ENCODE results near the gene RFPL2.

RFPL2 gene

GRCh38 chr22:32204856-32205722 is at the start of gene RFPL2:
Gene RFPL2, minus strand, starts transcription at chr22:32205073. Its CDS starts 2,622 bp downstream, at chr22:32202451.
- DNase-seq (ENCODE audit: low read depth in 4 of 4, low spot score in 1 of 4): no peak

GRCh38 chr22:32249231-32249630 is 44.4 kb upstream of the RFPL2 start:
- no peak for DNase-seq (ENCODE audit: low read depth in 4 of 4, low spot score in 1 of 4)

- DNase-seq (ENCODE audit: low read depth in 4 of 4, low spot score in 1 of 4): no peak
Observed at GRCh38 chr22:32248276-32248675, 43.4 kb upstream of the RFPL2 start.

- DNase-seq (ENCODE audit: low read depth in 4 of 4, low spot score in 1 of 4): no peak
Observed at GRCh38 chr22:32246166-32246565, 41.3 kb upstream of the RFPL2 start.

- no peak for DNase-seq (ENCODE audit: low read depth in 4 of 4, low spot score in 1 of 4)
Observed at GRCh38 chr22:32245042-32245441, 40.2 kb upstream of the RFPL2 start.

DNA sequence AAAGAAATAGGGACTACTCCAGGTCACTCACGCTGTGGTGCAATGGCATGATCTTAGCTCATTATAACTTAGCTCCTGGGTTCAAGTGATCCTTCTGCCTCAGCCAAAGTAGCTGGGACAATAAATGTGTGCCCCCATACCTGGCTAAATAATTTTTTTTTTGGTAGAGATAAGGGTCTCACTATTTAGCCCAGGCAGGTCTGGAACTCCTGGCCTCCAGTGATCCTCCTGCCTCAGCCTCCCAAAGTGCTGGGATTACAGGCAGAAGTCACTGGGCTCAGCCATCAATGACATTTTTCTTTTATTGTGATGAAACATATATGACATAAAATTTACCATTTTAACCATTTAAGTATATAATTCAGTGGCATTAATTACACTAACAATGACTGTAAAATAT is 39.7 kb upstream of the RFPL2 start:
- no peak for DNase-seq (ENCODE audit: low read depth in 4 of 4, low spot score in 1 of 4)

DNA sequence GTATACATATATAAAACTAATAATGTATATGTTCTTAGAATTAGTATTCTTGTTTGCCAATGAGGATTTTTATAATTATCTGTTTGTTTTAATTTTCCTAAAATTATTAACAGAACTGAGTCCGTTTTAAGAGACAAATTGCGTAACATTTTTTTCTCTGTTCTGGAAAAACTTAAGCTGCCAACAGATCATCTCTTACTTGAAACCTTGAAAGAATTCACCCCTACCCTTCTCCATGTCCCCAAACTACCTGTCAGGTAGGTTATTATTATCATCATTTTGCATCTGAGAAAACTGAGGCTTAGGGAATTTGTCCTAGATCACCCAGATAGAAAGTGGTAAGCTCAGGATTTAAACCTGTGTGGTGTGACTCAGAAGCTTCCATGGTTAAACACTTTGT is 35.6 kb upstream of the RFPL2 start:
- DNase-seq (ENCODE audit: low read depth in 4 of 4, low spot score in 1 of 4): no peak

DNA sequence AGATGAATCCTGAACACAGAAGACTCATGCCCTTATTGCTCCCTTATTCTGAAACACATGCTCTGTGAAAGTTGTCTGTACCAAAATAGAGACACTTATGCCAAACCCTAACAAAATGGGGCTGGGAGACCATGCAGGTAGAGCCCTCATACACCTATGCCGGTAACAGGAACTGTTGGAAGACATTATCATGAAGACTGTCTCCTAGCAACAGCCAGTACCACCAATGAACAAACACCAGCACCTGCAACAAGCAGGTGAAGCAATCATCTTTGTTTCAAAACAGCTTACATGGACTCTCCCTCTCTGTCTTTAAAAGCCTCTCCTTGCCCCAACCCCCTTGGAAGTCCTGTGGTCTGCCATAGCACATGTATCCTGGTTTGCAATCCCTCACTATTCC is 33.0 kb upstream of the RFPL2 start:
- no peak for DNase-seq (ENCODE audit: low read depth in 4 of 4, low spot score in 1 of 4)

GRCh38 chr22:32236970-32237369 is 32.1 kb upstream of the RFPL2 start:
- DNase-seq (ENCODE audit: low read depth in 4 of 4, low spot score in 1 of 4): no peak

GRCh38 chr22:32233091-32233490 is 28.2 kb upstream of the RFPL2 start:
- DNase-seq (ENCODE audit: low read depth in 4 of 4, low spot score in 1 of 4): no peak

GRCh38 chr22:32232191-32232830 is 27.4 kb upstream of the RFPL2 start:
- DNase-seq (ENCODE audit: low read depth in 4 of 4, low spot score in 1 of 4): no peak

GRCh38 chr22:32226326-32227104 is 21.6 kb upstream of the RFPL2 start:
- DNase-seq (ENCODE audit: low read depth in 4 of 4, low spot score in 1 of 4): no peak

DNA sequence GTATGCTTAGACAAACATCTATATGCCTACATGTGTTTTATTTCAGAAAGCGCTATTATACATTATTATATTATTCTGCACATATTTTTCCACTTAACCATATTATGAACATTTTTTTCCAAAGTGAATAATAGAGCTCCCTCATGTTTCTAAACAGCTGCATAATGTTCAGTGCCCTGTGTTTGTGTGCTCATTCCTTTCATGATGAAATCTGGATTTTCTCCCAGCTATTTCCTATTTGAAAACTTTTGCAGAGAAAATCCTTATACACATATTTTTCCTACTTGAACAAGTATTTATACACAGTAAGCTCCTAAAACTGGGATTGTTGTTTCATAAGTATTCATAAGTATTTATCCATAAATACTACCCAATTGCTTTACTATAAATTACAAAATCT is 18.1 kb upstream of the RFPL2 start:
- no peak for DNase-seq (ENCODE audit: low read depth in 4 of 4, low spot score in 1 of 4)

DNA sequence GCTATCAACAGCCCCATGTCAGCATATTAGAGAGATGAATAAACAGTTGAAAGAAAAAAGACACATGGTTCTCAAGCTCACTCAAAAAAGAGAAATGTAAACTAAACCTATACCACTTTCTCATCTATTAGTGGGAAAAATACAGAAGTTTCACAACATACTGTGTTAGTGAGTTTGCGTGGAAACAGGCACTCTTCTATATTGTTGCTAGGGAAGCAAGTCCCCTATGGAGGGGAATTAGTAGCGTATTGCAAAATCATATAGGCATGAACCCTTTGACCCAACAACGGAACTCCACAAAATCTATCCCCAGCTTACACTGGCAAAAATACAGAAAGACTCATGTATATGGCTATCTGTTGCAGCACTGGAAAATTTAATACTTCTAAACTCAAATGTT is 14.2 kb upstream of the RFPL2 start:
- DNase-seq (ENCODE audit: low read depth in 4 of 4, low spot score in 1 of 4): no peak

DNA sequence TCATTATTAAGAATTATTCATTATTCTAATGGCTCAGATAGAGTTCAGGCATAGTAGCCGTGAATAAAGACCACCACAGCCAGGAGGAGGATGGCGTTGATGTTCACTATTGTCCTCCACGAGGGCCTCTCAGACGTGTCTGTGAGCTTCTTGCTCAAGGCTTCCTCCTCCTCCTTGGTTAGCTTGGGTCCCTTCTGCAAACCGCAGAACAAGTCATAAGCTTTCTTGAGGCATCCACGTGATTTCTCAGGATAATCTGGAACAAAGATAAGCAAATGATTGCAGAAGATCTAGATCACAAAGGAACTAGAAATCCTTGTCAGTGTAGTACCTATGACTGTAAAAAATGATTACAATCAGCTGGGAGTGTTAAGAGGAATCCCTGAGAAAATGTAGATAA is 13.6 kb upstream of the RFPL2 start:
- no peak for DNase-seq (ENCODE audit: low read depth in 4 of 4, low spot score in 1 of 4)

DNA sequence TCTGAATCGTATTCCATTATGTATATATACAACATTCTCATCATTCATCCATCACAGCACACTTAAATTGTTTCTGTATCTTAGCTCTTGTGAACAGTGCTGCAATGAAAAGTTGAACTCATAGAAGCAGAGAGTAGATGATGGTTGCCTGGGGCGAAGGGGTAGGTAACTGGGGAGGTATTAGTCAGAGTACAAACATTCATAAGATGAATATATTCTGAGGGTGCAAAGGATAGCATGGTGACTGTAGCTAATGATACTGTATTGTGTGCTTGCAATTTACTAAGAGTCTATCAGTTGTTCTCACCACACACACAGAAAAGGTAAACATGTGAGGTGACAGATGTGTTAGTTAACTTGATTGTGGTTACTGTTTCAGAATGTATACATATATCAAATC is 12.6 kb upstream of the RFPL2 start:
- no peak for DNase-seq (ENCODE audit: low read depth in 4 of 4, low spot score in 1 of 4)

DNA sequence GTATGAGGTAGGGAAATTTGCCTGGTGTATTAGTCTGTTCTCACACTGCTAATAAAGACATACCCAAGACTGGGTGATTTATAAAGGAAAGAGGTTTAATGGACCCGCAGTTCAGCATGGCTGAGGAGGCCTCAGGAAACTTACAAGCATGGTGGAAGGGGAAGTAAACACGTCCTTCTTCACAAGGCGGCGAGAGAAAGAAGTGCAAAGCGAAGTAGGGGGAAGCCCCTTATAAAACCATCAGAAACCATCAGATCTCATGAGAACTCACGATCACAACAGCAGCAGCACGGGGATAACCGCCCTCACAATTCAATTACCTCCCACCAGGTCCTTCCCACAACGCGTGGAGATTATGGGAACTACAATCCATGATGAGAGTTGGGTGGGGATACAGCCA is 12.0 kb upstream of the RFPL2 start:
- DNase-seq (ENCODE audit: low read depth in 4 of 4, low spot score in 1 of 4): no peak

DNA sequence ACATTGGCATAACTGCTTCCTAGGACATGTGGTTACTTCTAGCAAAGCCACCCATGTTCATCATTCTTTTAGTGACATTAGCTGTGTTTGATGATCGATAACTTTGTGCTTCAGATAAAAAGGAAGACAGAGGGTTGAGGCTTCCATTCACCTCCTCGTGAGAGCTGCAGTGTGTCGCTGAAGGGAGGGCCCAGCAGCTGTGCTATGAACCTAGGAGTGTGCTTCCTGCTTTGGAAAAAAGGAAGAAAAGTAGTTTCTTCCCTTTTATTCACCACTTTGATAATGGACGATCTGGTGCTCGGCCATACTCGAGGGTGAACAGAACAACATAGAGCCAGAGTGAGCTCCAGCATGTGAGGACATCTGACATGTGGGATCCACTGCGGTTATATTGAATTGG is 6.1 kb upstream of the RFPL2 start:
- no peak for DNase-seq (ENCODE audit: low read depth in 4 of 4, low spot score in 1 of 4)

DNA sequence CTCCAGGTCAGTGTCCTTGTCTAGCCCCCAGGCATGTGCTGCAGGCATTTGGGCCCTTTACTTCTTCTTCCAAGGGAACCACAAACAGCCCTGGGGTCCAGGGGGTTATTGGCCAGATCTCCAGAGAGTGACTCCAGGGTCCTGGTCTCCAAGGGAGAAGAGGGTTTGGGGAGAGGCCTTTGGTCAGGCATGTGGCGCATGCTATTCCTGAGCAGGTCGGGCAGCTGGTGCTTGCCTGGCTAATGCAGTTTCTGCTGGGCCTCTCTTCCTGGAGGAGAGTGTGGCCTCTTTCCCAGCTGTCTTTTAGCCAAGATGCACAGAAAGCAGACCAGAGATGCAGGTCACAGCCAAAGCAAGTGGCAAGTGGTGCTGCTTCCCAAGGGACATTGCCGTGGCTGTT is 3.8 kb upstream of the RFPL2 start:
- no peak for DNase-seq (ENCODE audit: low read depth in 4 of 4, low spot score in 1 of 4)

- DNase-seq (ENCODE audit: low read depth in 4 of 4, low spot score in 1 of 4): no peak
Observed at GRCh38 chr22:32207971-32208480, 3.2 kb upstream of the RFPL2 start.

All from stimulated activated CD4-positive, alpha-beta T cell treated with anti-CD3 and anti-CD28 coated beads, Interleukin-1b, Interleukin-23, amount 100 ng/mL, for 24 hours (primary cell).